Lower lobe of right lung (tissue), 2 donors: ENCODE measurements around the gene SSBP2. TPM values are rescaled to one million over a fixed set of nuclear protein-coding genes. Genes with fewer than 3 reads are reported as not detected.

Experiments
- ATAC-seq, 2 donors: fragments of 200-7000 bp; cut with Tn5 transposase; one replicate each; pipeline ENCODE4 v1.9.1; 2020 to 2022; ENCODE audit warnings: mild to moderate bottlenecking in 2 of 2, moderate library complexity in 2 of 2
- DNase-seq: peaks from one replicate; pipeline ENCODE4 v3.0.0-alpha.2; 2020
- H3K27ac ChIP-seq: fragments of 200-600 bp; one replicate; pipeline ENCODE4 v1.8.0; 2022
- H3K27me3 ChIP-seq: fragments of 200-600 bp; one replicate; pipeline ENCODE4 v1.8.0; 2022; ENCODE audit warnings: low read depth
- H3K36me3 ChIP-seq: fragments of 200-600 bp; one replicate; pipeline ENCODE4 v1.8.0; 2022; ENCODE audit warnings: mild to moderate bottlenecking
- H3K4me1 ChIP-seq: fragments of 200-600 bp; one replicate; pipeline ENCODE4 v1.8.0; 2022
- H3K4me3 ChIP-seq: fragments of 200-600 bp; one replicate; pipeline ENCODE4 v1.8.0; 2022; ENCODE audit warnings: mild to moderate bottlenecking
- H3K9me3 ChIP-seq: fragments of 200-600 bp; one replicate; pipeline ENCODE4 v1.8.0; 2022
- intact Hi-C: fragments of 100-400 bp; cut with DNase I; formaldehyde crosslinking; loops from one replicate; pipeline ENCODE4 v1.11.0; 2022
- total RNA-seq: library from RNA; stranded (reverse); fragmentation: NEBNext Ultra II Directional; extraction: Animal tissue kit (Norgen Biotek cat#: 25700); gene quantifications from one replicate; pipeline ENCODE4 v1.2.1, GENCODE V29; 2021
- TF ChIP-seq, protein P1 (sequence below): fragments of 200-600 bp; IDR thresholded peaks from one replicate; pipeline ENCODE4 v1.8.0; 2022; ENCODE audit warnings: antibody characterized with exemption, mild to moderate bottlenecking
- donor health status: DM: no; HTN: yes; CAD: no; lungs with severe emphysema.

Gene SSBP2
- total RNA-seq, 1 donor from 2014 or later: 41.1 TPM

DNA sequence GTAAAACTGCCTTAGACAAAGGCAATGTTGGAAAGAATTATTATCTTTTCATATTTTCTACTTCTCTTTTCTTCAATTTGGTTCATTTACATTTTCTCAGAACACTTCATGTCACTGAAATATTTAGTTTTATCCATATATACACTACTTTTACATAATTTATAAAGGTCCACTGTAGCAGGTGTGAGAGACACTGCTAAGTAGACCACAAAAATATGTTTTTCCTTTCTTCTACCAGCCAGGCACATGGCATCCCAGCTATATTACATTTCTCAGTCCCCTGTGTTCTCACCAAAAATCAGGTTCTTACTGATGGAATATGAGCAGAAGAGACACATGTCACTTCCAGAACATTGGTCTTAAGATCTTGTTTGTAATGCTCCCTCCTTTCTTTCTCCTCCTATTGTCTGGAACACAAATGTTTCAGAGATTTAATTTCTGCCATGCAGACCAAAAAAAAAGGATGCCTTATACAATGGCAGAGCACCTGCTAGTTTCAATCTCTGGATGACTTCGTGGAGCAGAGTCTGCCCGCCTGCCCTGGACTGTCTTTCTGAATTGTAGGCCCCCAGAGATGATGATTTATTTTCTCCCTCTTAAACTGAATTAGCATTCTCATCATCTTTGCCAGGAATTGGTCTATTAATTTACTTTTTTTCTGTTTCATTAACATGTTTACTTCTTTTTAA is 231.5 kb downstream of the SSBP2 start:
- H3K27ac ChIP-seq: no peak overlapping the region
- H3K9me3 ChIP-seq: no peaks in the 10 kb centered on the region
- intact Hi-C loops: loop anchor here (10.0 kb wide), 1 partner anchor 645 kb away; no protein-coding TSS in a partner anchor
- H3K36me3 ChIP-seq: no peaks in the 10 kb centered on the region
- TF ChIP-seq, protein P1, sequence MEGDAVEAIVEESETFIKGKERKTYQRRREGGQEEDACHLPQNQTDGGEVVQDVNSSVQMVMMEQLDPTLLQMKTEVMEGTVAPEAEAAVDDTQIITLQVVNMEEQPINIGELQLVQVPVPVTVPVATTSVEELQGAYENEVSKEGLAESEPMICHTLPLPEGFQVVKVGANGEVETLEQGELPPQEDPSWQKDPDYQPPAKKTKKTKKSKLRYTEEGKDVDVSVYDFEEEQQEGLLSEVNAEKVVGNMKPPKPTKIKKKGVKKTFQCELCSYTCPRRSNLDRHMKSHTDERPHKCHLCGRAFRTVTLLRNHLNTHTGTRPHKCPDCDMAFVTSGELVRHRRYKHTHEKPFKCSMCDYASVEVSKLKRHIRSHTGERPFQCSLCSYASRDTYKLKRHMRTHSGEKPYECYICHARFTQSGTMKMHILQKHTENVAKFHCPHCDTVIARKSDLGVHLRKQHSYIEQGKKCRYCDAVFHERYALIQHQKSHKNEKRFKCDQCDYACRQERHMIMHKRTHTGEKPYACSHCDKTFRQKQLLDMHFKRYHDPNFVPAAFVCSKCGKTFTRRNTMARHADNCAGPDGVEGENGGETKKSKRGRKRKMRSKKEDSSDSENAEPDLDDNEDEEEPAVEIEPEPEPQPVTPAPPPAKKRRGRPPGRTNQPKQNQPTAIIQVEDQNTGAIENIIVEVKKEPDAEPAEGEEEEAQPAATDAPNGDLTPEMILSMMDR: no peak
- DNase-seq: no peak
- no peak overlapping the region for H3K4me3 ChIP-seq
- H3K4me1 ChIP-seq: no peaks in the 10 kb centered on the region
- no peak for ATAC-seq
- H3K27me3 ChIP-seq: no peaks in the 10 kb centered on the region

DNA sequence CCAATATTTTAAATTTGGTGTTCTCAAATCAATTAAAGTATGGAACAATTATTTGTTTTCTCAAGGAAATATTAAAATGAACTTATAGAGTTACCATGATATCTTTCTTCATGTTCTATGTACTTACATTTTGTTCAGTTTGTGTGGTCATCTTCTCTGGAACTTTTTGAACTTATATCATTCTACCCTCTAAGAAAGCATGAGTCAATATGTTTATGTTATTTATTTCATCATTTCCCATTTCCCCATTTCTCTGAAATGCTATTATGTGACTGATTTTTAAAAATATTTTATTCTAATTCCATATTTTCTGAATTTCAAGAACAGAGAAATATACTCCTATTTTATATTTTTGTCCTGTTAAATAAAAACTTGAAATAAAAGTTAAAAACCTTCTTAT is 233.4 kb downstream of the SSBP2 start:
- Histone ChIP-seq H3K4me3 (no peak overlapping the region), H3K9me3 (no peaks in the 10 kb centered on the region), H3K4me1 (no peaks in the 10 kb centered on the region), H3K36me3 (no peaks in the 10 kb centered on the region), H3K27ac (no peak overlapping the region), H3K27me3 (no peaks in the 10 kb centered on the region)
- intact Hi-C loops: loop anchor here (10.0 kb wide), 1 partner anchor 647 kb away; no protein-coding TSS in a partner anchor
- no peak for ATAC-seq
- DNase-seq: no peak
- TF ChIP-seq, protein P1: no peak

- H3K36me3 ChIP-seq: no peaks in the 10 kb centered on the region
- H3K9me3 ChIP-seq: no peaks in the 10 kb centered on the region
- intact Hi-C loops: loop anchor here (10.0 kb wide), 1 partner anchor 649 kb away; no protein-coding TSS in a partner anchor
- no peaks in the 10 kb centered on the region for H3K4me1 ChIP-seq
- ATAC-seq (no peak), DNase-seq (no peak)
- H3K27ac ChIP-seq: no peak overlapping the region
- TF ChIP-seq, protein P1: no peak
- no peaks in the 10 kb centered on the region for H3K27me3 ChIP-seq
- no peak overlapping the region for H3K4me3 ChIP-seq
These were observed 234.8 kb downstream of the SSBP2 start for GRCh38 chr5:81516091-81516490.

DNA sequence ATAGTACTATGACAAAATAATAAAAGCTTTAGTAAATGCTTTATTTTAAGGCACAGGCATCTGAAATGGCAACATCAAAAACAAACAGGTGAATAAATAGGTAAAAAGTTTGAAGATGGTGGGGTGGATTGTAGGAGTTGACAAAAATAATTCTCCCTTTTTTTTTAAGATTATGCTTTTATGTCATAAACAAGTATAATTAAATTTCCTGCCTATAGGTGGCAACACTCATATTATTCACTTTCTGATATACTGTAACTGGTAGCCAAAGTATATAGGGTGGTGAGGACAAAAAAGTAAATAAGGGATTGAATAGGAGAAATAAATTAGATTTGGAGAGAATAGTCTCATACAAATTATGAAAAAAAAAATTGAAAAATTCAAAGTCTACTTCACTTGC is 236.9 kb downstream of the SSBP2 start:
- DNase-seq: no peak
- intact Hi-C loops: loop anchor here (10.0 kb wide), 1 partner anchor 651 kb away; no protein-coding TSS in a partner anchor
- Histone ChIP-seq H3K4me3 (no peak overlapping the region), H3K27ac (no peak overlapping the region), H3K9me3 (no peaks in the 10 kb centered on the region), H3K27me3 (no peaks in the 10 kb centered on the region), H3K36me3 (no peaks in the 10 kb centered on the region), H3K4me1 (no peaks in the 10 kb centered on the region)
- ATAC-seq: no peak
- TF ChIP-seq, protein P1: no peak

DNA sequence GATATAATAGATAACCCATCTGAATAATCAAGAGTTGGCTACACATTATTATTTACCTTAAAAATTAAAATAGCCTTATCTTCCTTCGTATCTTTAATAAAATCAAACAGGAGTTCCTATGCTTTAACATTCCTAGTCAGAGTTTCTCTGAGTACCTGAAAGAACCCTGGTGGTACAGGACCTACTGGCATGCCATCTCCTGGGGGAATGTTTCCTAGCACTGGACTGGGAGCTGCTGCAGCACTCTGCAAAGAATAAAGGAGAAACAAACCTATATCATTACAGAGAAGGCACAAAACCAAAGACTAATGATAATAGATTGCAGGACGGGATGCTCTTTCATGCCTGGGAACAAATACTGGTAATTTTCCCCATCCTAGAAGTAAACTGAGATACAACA is 237.4 kb downstream of the SSBP2 start:
- ATAC-seq: no peak

More for the DNA sequence above, 237.4 kb downstream of the SSBP2 start:
- H3K27ac ChIP-seq: no peak overlapping the region
- H3K9me3 ChIP-seq: no peaks in the 10 kb centered on the region
- H3K27me3 ChIP-seq: no peaks in the 10 kb centered on the region
- no peak overlapping the region for H3K4me3 ChIP-seq
- no peaks in the 10 kb centered on the region for H3K36me3 ChIP-seq
- DNase-seq: no peak
- intact Hi-C loops: loop anchor here (10.0 kb wide), 1 partner anchor 651 kb away; no protein-coding TSS in a partner anchor
- TF ChIP-seq, protein P1: no peak
- no peaks in the 10 kb centered on the region for H3K4me1 ChIP-seq
